Calu3 (cell line): ENCODE measurements around the gene DDOST. TPM values are rescaled to one million over a fixed set of nuclear protein-coding genes. Genes with fewer than 3 reads are reported as not detected.

Experiments used
- BruUV-seq: library from RNA; stranded (reverse); fragments of 400-500 nt; replicated peaks from 2 replicates; lab custom pipeline; 2021; lab: Mats Ljungman, UMichigan
- CTCF ChIA-PET: fragments of 300-600 bp; sonication (Branson Sonifier 250); formaldehyde crosslinking; loops from one replicate; lab custom pipeline; 2022; ENCODE audit warnings: antibody characterized with exemption; lab: Charles Lee
- DNase-seq: peaks from one replicate; pipeline ENCODE4 v3.0.0; 2022
- H3K27ac Mint-ChIP-seq: one replicate; pipeline ENCODE4 v1.8.0; 2022; ENCODE audit warnings: mixed read lengths; ENCODE audit not compliant: unreplicated experiment
- H3K27me3 Mint-ChIP-seq: one replicate; pipeline ENCODE4 v1.8.0; 2022; ENCODE audit warnings: mixed read lengths; ENCODE audit not compliant: unreplicated experiment
- H3K36me3 Mint-ChIP-seq: one replicate; pipeline ENCODE4 v1.8.0; 2022; ENCODE audit warnings: mild to moderate bottlenecking, moderate library complexity, mixed read lengths; ENCODE audit not compliant: insufficient read depth, unreplicated experiment
- H3K4me1 Mint-ChIP-seq: one replicate; pipeline ENCODE4 v1.8.0; 2022; ENCODE audit warnings: mild to moderate bottlenecking, low read depth, mixed read lengths; ENCODE audit not compliant: unreplicated experiment
- H3K4me3 Mint-ChIP-seq: one replicate; pipeline ENCODE4 v1.8.0; 2022; ENCODE audit warnings: mild to moderate bottlenecking, low read depth, moderate library complexity, mixed read lengths; ENCODE audit not compliant: unreplicated experiment
- H3K9me3 Mint-ChIP-seq: one replicate; pipeline ENCODE4 v1.8.0; 2022; ENCODE audit warnings: low read depth, mixed read lengths; ENCODE audit not compliant: unreplicated experiment
- CTCF ChIP-seq: fragments of 200-600 bp; IDR thresholded peaks from one replicate; pipeline ENCODE4 v1.8.0; 2022; ENCODE audit warnings: antibody characterized with exemption; ENCODE audit not compliant: unreplicated experiment
- intact Hi-C: fragments of 100-400 bp; cut with micrococcal nuclease; formaldehyde crosslinking; loops from one replicate; pipeline ENCODE4 v1.10.0; 2022; ENCODE audit not compliant: unreplicated experiment
- total RNA-seq: library from RNA; stranded (reverse); gene quantifications from 2 replicates; pipeline ENCODE4 v1.2.3, GENCODE V29; 2022

The DDOST gene
- total RNA-seq, 1 experiment from 2014 or later = 266 TPM

- Mint-ChIP-seq H3K9me3 (no peaks in the 10 kb centered on the region), H3K4me3 (no peak overlapping the region), H3K27me3 (peaks cover 41% of the 10 kb centered on the region), H3K27ac (no peak overlapping the region), H3K4me1 (no peaks in the 10 kb centered on the region), H3K36me3 (no peaks in the 10 kb centered on the region)
- DNase-seq = no peak
- no peak for TF ChIP-seq CTCF
- CTCF ChIA-PET = no interaction called here
- intact Hi-C loops = no loop called here
- BruUV-seq = no TSS peak
Observed at GRCh38 chr1:20689645-20690056, 28.5 kb upstream of the DDOST start.

- TF ChIP-seq CTCF = no peak
- H3K4me1 Mint-ChIP-seq = no peaks in the 10 kb centered on the region
- peaks cover 42% of the 10 kb centered on the region for H3K27me3 Mint-ChIP-seq
- DNase-seq = no peak
- intact Hi-C loops = no loop called here
- H3K27ac Mint-ChIP-seq = no peak overlapping the region
- CTCF ChIA-PET = interaction anchor here (0.9 kb wide), 1 partner anchor 508 kb away, joined by 3 read pairs; no protein-coding TSS in a partner anchor
- no peaks in the 10 kb centered on the region for H3K9me3 Mint-ChIP-seq
- H3K36me3 Mint-ChIP-seq = no peaks in the 10 kb centered on the region
- no TSS peak for BruUV-seq
- H3K4me3 Mint-ChIP-seq = no peak overlapping the region
Observed at GRCh38 chr1:20686883-20687725, 25.9 kb upstream of the DDOST start.

DNA sequence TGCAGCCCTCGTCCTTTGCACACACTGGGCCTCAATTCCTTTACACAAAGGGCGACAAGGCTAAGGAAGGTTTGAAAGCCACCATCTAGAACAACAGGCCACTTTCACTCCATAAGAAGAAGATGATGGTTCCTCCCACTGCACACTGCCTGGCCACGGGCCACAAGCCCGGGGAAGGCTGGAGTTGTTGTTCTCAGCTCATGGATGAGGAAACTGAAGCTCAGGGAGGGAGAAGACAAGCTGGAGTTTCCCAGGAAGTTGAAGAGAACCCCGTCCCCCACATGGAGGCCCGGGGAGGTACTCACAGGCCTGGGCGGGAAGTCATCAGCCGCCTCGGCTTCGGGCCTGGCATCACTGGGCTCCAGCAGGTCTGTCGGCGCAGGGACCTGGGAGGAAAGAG is 24.6 kb upstream of the DDOST start:
- CTCF ChIA-PET = no interaction called here
- peaks cover 42% of the 10 kb centered on the region for H3K27me3 Mint-ChIP-seq
- intact Hi-C loops = no loop called here
- TF ChIP-seq CTCF = no peak
- no peak overlapping the region for H3K4me3 Mint-ChIP-seq
- BruUV-seq = no TSS peak
- H3K4me1 Mint-ChIP-seq = no peaks in the 10 kb centered on the region
- H3K27ac Mint-ChIP-seq = no peak overlapping the region
- H3K36me3 Mint-ChIP-seq = no peaks in the 10 kb centered on the region
- H3K9me3 Mint-ChIP-seq = no peaks in the 10 kb centered on the region
- DNase-seq = no peak

- intact Hi-C loops = no loop called here
- no peaks in the 10 kb centered on the region for H3K9me3 Mint-ChIP-seq
- H3K36me3 Mint-ChIP-seq = no peaks in the 10 kb centered on the region
- no peak for DNase-seq
- no peak for TF ChIP-seq CTCF
- no peak overlapping the region for H3K27ac Mint-ChIP-seq
- peaks cover 47% of the 10 kb centered on the region for H3K27me3 Mint-ChIP-seq
- no peak overlapping the region for H3K4me3 Mint-ChIP-seq
- CTCF ChIA-PET = no interaction called here
- BruUV-seq = no TSS peak
- H3K4me1 Mint-ChIP-seq = no peaks in the 10 kb centered on the region
Observed at GRCh38 chr1:20685099-20685662, 24.0 kb upstream of the DDOST start.
